Astrocyte (in vitro differentiated cells and primary cell): ENCODE results near the gene ZC3H12D. TPM values are rescaled to one million over a fixed set of nuclear protein-coding genes. Genes with fewer than 3 reads are reported as not detected.

Source experiments
- DNase-seq: peaks from one replicate; pipeline ENCODE4 v3.0.0-alpha.2; 2010; ENCODE audit warnings: low read depth
- FAIRE-seq: peaks from 2 replicates; lab custom pipeline; 2011; peaks lifted over from hg19 to GRCh38; lab: Jason Lieb, UNC
- H2AFZ ChIP-seq: 2 replicates; pipeline ENCODE4 v1.6.0; 2012; ENCODE audit warnings: low read depth, low read length, inconsistent platforms
- H3K27ac ChIP-seq: 2 replicates; pipeline ENCODE4 v1.5.1; 2011; ENCODE audit warnings: low read depth, low read length, inconsistent platforms
- H3K27me3 ChIP-seq: 2 replicates; pipeline ENCODE4 v1.6.0; 2011; ENCODE audit warnings: low read length, inconsistent platforms; ENCODE audit not compliant: insufficient read depth
- H3K36me3 ChIP-seq: 2 replicates; pipeline ENCODE4 v1.5.1; 2011; ENCODE audit warnings: low read length, inconsistent platforms; ENCODE audit not compliant: insufficient read depth
- H3K4me1 ChIP-seq: 2 replicates; pipeline ENCODE4 v1.5.1; 2011; ENCODE audit warnings: low read length, inconsistent platforms; ENCODE audit not compliant: insufficient read depth
- H3K4me2 ChIP-seq: 2 replicates; pipeline ENCODE4 v1.6.0; 2012; ENCODE audit warnings: low read length, inconsistent platforms
- H3K4me3 ChIP-seq: 2 replicates; pipeline ENCODE4 v1.5.1; 2011; ENCODE audit warnings: low read depth, mild to moderate bottlenecking, low read length, inconsistent platforms; ENCODE audit not compliant: insufficient read depth
- H3K79me2 ChIP-seq: 2 replicates; pipeline ENCODE4 v1.6.0; 2012; ENCODE audit warnings: mild to moderate bottlenecking, low read length, inconsistent platforms; ENCODE audit not compliant: insufficient read depth
- H3K9ac ChIP-seq: 2 replicates; pipeline ENCODE4 v1.6.0; 2012; ENCODE audit warnings: mild to moderate bottlenecking, low read length, inconsistent platforms
- H3K9me3 ChIP-seq: 2 replicates; pipeline ENCODE4 v1.5.1; 2012; ENCODE audit warnings: low read depth, mild to moderate bottlenecking, low read length, inconsistent platforms; ENCODE audit not compliant: insufficient read depth
- H4K20me1 ChIP-seq: 2 replicates; pipeline ENCODE4 v1.6.0; 2012; ENCODE audit warnings: low read length, inconsistent platforms; ENCODE audit not compliant: insufficient read depth
- H3K27ac Mint-ChIP-seq: one replicate; pipeline ENCODE4 v1.8.0; 2021; ENCODE audit warnings: mild to moderate bottlenecking, mixed read lengths; ENCODE audit not compliant: unreplicated experiment
- H3K27me3 Mint-ChIP-seq: one replicate; pipeline ENCODE4 v1.8.0; 2021; ENCODE audit warnings: low read depth, mixed read lengths; ENCODE audit not compliant: unreplicated experiment
- H3K36me3 Mint-ChIP-seq: one replicate; pipeline ENCODE4 v1.8.0; 2021; ENCODE audit warnings: low read depth, mixed read lengths; ENCODE audit not compliant: unreplicated experiment
- H3K4me1 Mint-ChIP-seq: one replicate; pipeline ENCODE4 v1.8.0; 2021; ENCODE audit warnings: low read depth, mixed read lengths; ENCODE audit not compliant: unreplicated experiment
- H3K4me3 Mint-ChIP-seq: one replicate; pipeline ENCODE4 v1.8.0; 2021; ENCODE audit warnings: mild to moderate bottlenecking, moderate library complexity, mixed read lengths; ENCODE audit not compliant: unreplicated experiment
- H3K9me3 Mint-ChIP-seq: one replicate; pipeline ENCODE4 v1.8.0; 2021; ENCODE audit warnings: mild to moderate bottlenecking, mixed read lengths; ENCODE audit not compliant: unreplicated experiment
- EZH2 ChIP-seq: IDR thresholded peaks from 2 replicates; pipeline ENCODE4 v1.6.1; 2012; ENCODE audit warnings: mild to moderate bottlenecking, low read length, inconsistent platforms; ENCODE audit not compliant: insufficient read depth
- total RNA-seq: library from RNA; stranded (reverse); gene quantifications from 2 replicates; pipeline ENCODE4 v1.2.1, GENCODE V29; 2021
- TF ChIP-seq, protein P1 (sequence below): IDR thresholded peaks from 2 replicates; pipeline ENCODE4 v1.5.1; 2011; ENCODE audit warnings: low read depth, mild to moderate bottlenecking, inconsistent platforms, low read length, moderate library complexity; ENCODE audit not compliant: insufficient read depth

Gene ZC3H12D
- total RNA-seq, 1 donor from 2014 or later: 0.05 TPM

DNA sequence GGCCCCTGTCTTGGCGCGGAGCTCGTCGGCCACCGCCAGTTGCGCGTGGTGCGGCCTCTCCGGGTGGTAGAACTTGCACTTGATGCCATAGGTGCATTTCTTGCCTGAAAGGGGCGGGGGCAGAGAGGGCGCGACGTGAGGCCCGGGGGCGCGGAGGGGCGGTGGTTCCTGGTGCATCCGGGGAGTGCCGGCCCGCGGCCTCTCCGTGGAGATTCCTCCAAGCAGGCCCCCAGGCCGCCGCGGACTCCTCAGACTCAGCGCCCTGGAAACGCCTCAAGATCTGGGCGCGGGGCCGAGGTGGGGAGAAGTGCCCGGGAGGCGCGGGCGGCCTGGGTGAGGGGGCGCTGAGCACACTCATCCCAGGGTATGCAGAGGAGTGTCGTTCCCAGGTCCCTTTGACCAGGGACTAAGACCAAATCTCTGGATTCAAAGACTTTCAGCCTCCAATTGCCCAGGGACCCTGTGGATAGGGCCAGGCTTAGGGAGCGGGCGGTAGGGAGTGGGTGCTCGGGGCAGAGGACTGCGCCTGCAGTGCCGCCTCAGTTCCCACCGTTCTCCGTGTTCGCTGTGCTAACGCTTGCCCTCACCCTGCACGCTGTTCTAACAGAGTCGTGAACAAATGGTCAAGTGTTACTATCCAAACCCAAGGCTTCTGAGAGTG lies 33.3 kb downstream of the ZC3H12D start:
- H3K4me3 Mint-ChIP-seq: no peak overlapping the region
- no peaks in the 10 kb centered on the region for H3K9me3 Mint-ChIP-seq
- FAIRE-seq (no peak), DNase-seq (no peak)
- Histone ChIP-seq H3K9ac (peak overlapping the region; percentile 31), H3K79me2 (no peaks in the 10 kb centered on the region), H3K36me3 (no peaks in the 10 kb centered on the region), H3K27ac (no peak overlapping the region), H2AFZ (peak overlapping the region; percentile 92), H3K4me1 (peaks cover 14% of the 10 kb centered on the region), H4K20me1 (no peaks in the 10 kb centered on the region), H3K9me3 (no peaks in the 10 kb centered on the region), H3K4me3 (peak overlapping the region; percentile 44), H3K4me2 (peak overlapping the region; percentile 84), H3K27me3 (no peaks in the 10 kb centered on the region)
- no peak for TF ChIP-seq EZH2
- TF ChIP-seq, protein P1, sequence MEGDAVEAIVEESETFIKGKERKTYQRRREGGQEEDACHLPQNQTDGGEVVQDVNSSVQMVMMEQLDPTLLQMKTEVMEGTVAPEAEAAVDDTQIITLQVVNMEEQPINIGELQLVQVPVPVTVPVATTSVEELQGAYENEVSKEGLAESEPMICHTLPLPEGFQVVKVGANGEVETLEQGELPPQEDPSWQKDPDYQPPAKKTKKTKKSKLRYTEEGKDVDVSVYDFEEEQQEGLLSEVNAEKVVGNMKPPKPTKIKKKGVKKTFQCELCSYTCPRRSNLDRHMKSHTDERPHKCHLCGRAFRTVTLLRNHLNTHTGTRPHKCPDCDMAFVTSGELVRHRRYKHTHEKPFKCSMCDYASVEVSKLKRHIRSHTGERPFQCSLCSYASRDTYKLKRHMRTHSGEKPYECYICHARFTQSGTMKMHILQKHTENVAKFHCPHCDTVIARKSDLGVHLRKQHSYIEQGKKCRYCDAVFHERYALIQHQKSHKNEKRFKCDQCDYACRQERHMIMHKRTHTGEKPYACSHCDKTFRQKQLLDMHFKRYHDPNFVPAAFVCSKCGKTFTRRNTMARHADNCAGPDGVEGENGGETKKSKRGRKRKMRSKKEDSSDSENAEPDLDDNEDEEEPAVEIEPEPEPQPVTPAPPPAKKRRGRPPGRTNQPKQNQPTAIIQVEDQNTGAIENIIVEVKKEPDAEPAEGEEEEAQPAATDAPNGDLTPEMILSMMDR: no peak
- H3K27me3 Mint-ChIP-seq: peaks cover 43% of the 10 kb centered on the region
- H3K27ac Mint-ChIP-seq: no peak overlapping the region
- no peaks in the 10 kb centered on the region for H3K4me1 Mint-ChIP-seq
- H3K36me3 Mint-ChIP-seq: no peaks in the 10 kb centered on the region

DNA sequence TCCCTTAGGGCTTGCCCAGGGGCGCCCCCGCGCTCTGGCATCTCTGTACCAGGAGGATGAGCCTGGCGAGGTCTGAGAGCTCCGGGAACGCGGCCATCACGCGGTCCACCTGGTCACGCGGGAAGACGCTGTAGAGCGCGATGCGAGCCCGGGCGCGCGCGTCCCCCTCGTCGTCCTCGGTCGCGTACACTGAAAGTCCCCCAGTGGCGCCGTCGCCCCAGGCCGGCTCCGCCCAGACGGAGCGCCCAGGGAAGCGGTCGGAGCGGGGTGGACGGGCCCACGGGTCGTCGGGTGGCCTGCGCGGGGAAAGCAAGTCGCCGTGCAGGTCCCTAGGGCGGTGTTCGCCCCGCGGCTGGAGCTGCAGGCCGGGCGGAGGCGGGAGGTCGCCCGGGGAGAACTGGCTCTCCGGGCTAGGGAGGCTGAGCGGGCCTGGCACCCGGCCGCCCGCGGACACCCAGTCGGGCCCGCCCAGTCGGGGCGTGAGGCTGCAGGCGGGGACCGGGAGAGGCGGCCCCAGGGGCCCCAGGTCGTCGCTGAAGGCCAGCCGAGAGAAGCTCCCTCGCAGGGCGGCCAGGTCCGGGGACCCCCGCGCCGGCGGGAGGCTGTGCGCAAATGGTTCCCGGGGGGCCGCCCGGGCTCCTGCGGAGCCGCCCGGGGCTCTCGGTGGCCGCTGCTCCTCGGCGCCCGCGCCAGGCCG lies 34.0 kb downstream of the ZC3H12D start:
- H3K27me3 ChIP-seq: no peaks in the 10 kb centered on the region
- H2AFZ ChIP-seq: peak overlapping the region; percentile 92
- TF ChIP-seq EZH2: peak; percentile 67
- TF ChIP-seq, protein P1: no peak
- no peaks in the 10 kb centered on the region for H3K9me3 ChIP-seq
- no peaks in the 10 kb centered on the region for H3K36me3 Mint-ChIP-seq
- peaks cover 3% of the 10 kb centered on the region for H3K9me3 Mint-ChIP-seq
- no peak overlapping the region for H3K27ac ChIP-seq
- peaks cover 14% of the 10 kb centered on the region for H3K4me1 ChIP-seq
- H3K27me3 Mint-ChIP-seq: peaks cover 43% of the 10 kb centered on the region
- peak overlapping the region; percentile 84 for H3K4me2 ChIP-seq
- H3K36me3 ChIP-seq: no peaks in the 10 kb centered on the region
- no peak overlapping the region for H3K4me3 Mint-ChIP-seq
- H3K4me3 ChIP-seq: peak overlapping the region; percentile 44
- H3K27ac Mint-ChIP-seq: no peak overlapping the region
- no peaks in the 10 kb centered on the region for H3K79me2 ChIP-seq
- no peaks in the 10 kb centered on the region for H4K20me1 ChIP-seq
- no peak for FAIRE-seq
- no peak for DNase-seq
- H3K9ac ChIP-seq: peak overlapping the region; percentile 31
- H3K4me1 Mint-ChIP-seq: no peaks in the 10 kb centered on the region
